GM18909 (cell line): ENCODE data around the gene CCDC82.

Experiments
- ATAC-seq: cut with Tn5 transposase; IDR thresholded peaks from one replicate; pipeline ENCODE4 v1.9.1; 2021; ENCODE audit warnings: mild to moderate bottlenecking; ENCODE audit not compliant: unreplicated experiment, poor library complexity

CCDC82 gene

DNA sequence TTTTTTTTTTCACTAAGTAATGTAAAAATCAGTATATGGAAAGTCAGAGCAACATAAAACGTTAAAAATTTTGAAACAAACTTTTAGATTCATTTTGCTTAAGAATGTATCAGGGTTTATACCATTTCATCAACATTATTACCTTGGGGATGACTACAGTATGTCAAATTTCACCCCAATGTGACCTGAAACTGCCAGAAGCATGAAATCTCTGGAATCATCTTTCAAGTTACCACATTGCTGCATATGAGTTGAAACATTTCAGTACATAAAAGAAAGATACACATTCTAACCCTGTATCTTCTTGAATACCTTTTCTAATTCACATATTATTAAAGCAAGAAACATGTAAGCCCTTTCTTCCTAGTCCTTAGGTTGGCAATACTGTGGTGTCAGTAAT is 79.5 kb downstream of the CCDC82 start:
- no peak for ATAC-seq

DNA sequence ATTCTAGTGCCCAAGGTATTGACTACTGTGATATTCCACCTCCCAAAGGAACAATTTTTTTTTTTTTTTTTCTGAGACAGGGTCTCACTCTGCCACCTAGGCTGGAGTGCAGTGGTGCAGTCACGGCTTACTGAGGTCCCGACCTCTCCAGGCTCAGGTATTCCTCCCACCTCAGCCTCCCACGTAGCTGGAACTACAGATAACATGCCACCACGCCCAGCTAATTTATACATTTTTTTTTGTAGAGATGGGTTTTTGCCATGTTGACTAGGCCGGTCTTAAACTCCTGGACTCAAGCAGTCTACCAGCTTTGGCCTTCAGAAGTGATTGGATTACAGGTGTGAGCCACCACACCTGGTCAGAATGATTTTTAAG is 80.1 kb downstream of the CCDC82 start:
- ATAC-seq: no peak

DNA sequence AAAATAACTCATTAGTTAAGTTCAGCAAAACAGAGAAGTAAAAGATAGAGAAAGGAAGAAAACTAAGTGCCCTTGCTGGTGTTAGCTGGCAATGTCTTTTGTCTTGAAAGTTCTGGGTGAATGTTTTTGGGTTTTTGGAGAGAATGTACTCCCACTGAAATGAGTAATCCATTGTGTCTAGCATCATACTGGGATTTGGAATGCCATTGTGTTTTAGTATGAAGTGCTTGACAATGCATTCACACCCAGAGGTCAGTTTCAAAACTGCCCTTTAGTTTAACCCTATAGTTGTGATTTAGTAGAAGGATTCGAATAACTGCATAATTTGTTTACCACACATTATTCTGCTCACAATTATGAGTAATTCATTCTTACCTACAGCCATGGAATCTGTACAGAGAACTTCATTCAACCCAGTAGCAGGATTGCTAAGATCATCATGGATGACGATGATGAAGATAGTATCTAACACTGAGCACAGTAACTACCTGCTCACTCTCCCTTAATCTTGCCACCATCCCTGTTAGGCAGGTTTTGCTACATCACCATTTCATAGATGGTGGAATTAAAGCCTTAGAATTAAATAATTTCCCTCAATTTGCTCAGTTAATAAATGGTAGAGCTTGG is 80.6 kb downstream of the CCDC82 start:
- no peak for ATAC-seq

DNA sequence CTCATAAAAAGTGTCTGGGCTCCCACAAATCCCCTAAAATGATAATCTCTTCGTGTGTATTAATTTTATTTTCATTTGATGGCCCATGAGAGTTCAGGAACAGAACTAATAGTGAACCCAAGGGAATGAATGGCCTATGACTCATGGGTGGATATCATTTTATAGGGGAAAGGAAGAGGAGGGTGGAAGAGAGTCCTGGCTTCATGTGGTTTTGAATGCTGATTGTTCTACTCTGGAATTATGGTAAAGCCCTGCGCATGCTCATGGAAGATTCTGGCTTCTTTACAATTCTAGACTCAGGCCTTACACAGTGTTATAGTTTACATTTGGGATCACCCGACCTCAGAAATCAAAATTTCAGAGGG is 82.0 kb downstream of the CCDC82 start:
- ATAC-seq: no peak

DNA sequence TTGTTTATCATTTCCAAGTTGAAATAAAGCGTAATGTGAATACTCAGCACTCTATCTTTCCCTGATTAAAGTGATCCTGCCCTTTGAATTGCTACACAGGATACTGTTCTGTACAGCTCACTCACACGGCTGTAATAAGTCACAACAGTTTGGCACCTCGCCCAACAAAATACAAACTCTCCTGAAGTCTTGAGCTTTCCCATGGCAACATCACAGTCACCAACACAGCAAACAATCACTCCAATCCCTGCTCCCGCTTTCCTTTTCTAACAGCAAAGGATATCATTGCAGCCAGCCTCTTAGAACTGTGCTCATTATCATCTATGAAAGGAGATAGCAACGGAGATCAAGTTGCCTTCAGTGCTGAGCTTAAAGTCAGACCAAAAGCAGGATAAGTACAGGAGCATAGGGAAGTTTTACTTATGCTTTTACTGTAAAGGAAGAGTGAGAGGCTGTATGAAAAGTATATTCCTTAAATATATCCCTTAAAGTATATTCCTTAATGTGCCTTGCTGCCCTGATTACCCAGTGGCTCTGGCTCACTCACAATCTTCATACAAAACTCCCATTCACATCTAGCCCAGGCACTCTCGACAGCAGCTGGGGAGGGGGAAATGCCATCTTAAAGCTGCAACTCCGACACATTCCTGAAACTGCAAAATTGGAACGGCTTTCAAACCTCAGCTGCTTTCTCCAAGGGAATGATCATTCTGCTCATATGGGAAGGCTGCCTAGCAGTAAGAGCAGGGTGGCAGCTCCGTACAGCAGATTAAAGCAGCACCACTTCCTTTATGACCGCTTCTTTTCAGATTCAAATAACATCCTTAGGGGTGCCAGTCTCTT is 82.6 kb downstream of the CCDC82 start:
- no peak for ATAC-seq

DNA sequence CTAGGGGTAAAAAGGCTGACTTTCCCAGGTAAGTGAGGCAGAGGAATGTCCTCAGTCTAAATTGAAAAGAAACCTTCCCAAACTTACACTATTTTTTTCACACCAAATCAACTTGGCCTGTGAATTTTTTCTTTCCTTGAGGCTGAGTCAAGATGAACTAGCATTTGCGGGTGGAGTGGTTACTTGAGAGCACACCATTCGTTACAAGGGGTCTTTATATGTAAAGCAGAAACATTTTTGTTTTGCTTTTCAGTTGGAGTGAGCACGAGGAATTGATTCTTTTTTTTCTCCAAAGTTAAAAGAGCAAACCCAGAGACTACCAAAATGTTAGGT is 83.1 kb downstream of the CCDC82 start:
- no peak for ATAC-seq

DNA sequence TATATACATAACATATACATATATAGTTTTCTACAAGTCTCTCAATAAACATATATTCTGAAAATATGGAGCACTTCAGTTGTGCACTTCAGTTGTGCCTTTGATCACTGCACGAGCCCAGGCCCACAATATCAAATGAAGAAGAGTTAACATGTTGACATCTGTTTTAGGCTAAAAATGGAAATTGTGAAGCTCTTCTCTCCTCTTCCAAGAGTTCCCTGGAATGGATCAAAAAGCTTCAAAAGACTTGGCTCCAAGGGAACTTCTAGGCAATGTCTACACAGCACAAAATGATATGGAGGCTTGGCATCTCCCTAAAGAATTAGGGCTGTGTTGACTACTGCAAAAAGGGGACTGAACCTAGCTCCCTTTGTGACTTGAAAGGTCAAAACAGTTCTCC is 83.6 kb downstream of the CCDC82 start:
- no peak for ATAC-seq

DNA sequence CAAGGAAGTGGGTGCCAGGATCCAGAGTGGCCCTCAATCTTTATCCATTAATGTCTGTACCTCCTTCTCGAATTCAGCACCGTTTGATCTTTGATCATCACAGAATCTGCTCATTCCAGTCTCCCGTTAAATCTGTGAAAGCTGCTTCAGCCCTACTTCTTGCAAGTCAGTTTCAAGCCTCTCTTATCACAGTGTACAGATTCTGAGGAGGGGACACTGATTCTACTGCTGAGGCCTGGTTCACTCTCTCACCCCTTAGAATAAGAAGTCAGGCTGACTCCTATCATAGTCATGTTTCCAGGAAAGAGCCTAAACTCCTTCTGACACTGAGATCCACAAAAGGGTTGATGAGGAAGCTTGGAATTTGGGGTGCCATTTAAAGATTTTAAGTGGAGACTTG is 85.7 kb downstream of the CCDC82 start:
- no peak for ATAC-seq

DNA sequence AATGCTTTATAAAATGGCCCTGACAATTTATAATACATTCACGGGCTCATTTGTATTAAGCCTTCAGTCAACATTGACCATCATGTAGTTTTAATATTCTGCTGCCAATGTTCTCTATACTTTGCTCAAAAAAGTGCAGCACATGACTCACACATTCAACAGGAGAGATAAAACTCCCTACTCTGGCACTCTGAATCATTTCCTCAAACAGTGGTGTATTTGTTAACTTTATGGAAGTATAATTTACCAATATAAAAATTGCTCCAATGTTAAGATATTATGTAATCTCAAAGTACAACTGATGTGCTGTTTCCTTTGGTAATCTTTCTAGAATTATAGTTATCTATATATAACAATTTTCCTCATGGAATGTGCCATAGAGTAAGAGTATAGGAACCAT is 86.6 kb downstream of the CCDC82 start:
- no peak for ATAC-seq
